Measurements from ENCODE around the gene GAGE13. TPM values are rescaled to one million over a fixed set of nuclear protein-coding genes. Genes with fewer than 3 reads are reported as not detected.

The GAGE13 gene
- total and polyA plus RNA-seq, 2 of the 4 experiments (the other 2 are of a cell fraction), result not detected

DNA sequence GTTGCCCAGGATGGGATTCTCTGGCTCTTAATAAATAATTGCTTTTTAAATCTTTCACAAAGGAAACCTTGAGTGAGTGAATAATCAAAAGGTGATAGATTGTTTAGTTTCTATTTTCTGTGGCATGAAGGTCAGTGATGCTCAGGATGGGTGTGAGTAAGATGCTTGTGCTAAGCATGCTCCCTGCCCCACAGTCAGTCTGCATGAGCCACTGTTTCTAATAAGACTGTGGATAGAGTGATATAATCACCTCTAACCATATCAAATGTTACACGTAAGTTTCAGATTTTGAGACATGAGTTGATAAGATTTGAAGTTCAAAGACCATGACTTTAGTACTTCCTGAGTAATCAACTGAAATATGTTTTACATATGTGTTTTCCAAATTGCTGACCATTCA is 30.7 kb upstream of the GAGE13 start:
- in situ Hi-C loops (cut with MboI; ENCODE audit: low sequenced_read_pairs) (no loop called here), dilution Hi-C loops (cut with HindIII; ENCODE audit: low sequenced_read_pairs, unreplicated experiment) (no loop called here)
- TF ChIP-seq, protein P1, sequence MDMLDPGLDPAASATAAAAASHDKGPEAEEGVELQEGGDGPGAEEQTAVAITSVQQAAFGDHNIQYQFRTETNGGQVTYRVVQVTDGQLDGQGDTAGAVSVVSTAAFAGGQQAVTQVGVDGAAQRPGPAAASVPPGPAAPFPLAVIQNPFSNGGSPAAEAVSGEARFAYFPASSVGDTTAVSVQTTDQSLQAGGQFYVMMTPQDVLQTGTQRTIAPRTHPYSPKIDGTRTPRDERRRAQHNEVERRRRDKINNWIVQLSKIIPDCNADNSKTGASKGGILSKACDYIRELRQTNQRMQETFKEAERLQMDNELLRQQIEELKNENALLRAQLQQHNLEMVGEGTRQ (IDR thresholded peaks at IDR 0.05; ENCODE audit: low read depth, low read length), result no peak
- TF ChIP-seq POLR2A (IDR thresholded peaks at IDR 0.05; ENCODE audit: low read depth, low read length) (no peak), RFX5 (IDR thresholded peaks at IDR 0.05; ENCODE audit: low read depth, low read length) (no peak), SMC3 (IDR thresholded peaks at IDR 0.05; ENCODE audit: low read depth, low read length) (no peak), RAD21 (IDR thresholded peaks at IDR 0.05; ENCODE audit: low read length) (no peak), MAFK (IDR thresholded peaks at IDR 0.05; ENCODE audit: low read depth, low read length) (0 out of 2 replicates have a peak, but pooled peaks have one; percentile 12)
- TF ChIP-seq, protein P2, sequence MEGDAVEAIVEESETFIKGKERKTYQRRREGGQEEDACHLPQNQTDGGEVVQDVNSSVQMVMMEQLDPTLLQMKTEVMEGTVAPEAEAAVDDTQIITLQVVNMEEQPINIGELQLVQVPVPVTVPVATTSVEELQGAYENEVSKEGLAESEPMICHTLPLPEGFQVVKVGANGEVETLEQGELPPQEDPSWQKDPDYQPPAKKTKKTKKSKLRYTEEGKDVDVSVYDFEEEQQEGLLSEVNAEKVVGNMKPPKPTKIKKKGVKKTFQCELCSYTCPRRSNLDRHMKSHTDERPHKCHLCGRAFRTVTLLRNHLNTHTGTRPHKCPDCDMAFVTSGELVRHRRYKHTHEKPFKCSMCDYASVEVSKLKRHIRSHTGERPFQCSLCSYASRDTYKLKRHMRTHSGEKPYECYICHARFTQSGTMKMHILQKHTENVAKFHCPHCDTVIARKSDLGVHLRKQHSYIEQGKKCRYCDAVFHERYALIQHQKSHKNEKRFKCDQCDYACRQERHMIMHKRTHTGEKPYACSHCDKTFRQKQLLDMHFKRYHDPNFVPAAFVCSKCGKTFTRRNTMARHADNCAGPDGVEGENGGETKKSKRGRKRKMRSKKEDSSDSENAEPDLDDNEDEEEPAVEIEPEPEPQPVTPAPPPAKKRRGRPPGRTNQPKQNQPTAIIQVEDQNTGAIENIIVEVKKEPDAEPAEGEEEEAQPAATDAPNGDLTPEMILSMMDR (conservative IDR thresholded peaks at IDR 0.05; ENCODE audit: low read depth, low read length), result no peak

More for the DNA sequence above, 30.7 kb upstream of the GAGE13 start:
- no peak for ATAC-seq (ENCODE audit: low read depth)
- Histone ChIP-seq H2AFZ (replicated peaks; ENCODE audit: low read length, poor library complexity) (no peak overlapping the region), H2BK15ac (ENCODE audit: low read depth, low read length) (no peak overlapping the region), H3K36me3 (ENCODE audit: control insufficient read depth, insufficient read depth, low read length) (no peaks in the 10 kb centered on the region), H3K27ac (ENCODE audit: insufficient read depth, low read length) (no peak overlapping the region), H3K27me3 (ENCODE audit: control insufficient read depth, insufficient read depth, low read length) (peaks cover 4% of the 10 kb centered on the region; the same call in 1 of the 2 replicates), H2BK120ac (ENCODE audit: low read depth, low read length) (no peak overlapping the region), H2AK5ac (ENCODE audit: low read depth, low read length) (no peak overlapping the region), H3K14ac (replicated peaks; ENCODE audit: low read depth, low read length) (no peak overlapping the region), H3K56ac (ENCODE audit: extremely low read depth, insufficient read depth, low read length) (no peak overlapping the region), H3K4me2 (ENCODE audit: low read depth, low read length) (no peak overlapping the region), H3K4me1 (ENCODE audit: control insufficient read depth, insufficient read depth, low read length) (no peaks in the 10 kb centered on the region), H4K5ac (ENCODE audit: low read depth, low read length) (no peak overlapping the region), H3K23ac (ENCODE audit: low read depth, low read length) (no peak overlapping the region), H3K4me3 (ENCODE audit: insufficient read depth, low read depth, low read length) (no peak overlapping the region), H3K4ac (ENCODE audit: low read depth, low read length) (no peak overlapping the region), H2BK5ac (ENCODE audit: low read depth, low read length, poor library complexity, severe bottlenecking) (no peak overlapping the region), H3K18ac (ENCODE audit: low read depth, low read length) (no peak overlapping the region), H3K9me3 (ENCODE audit: control insufficient read depth, insufficient read depth, low read length) (no peaks in the 10 kb centered on the region), H3K9ac (ENCODE audit: low read depth, low read length) (no peak overlapping the region), H3K9me1 (ENCODE audit: insufficient read depth, low read length) (no peaks in the 10 kb centered on the region), H4K8ac (ENCODE audit: low read depth in 2 of 2, low read length in 2 of 2) (no peak overlapping the region), H2BK20ac (ENCODE audit: low read depth, low read length) (no peak overlapping the region), H4K91ac (ENCODE audit: insufficient read depth, low read depth, low read length) (no peak overlapping the region), H3K79me1 (ENCODE audit: low read depth in 1 of 2, low read length in 2 of 2) (no peaks in the 10 kb centered on the region), H4K20me1 (ENCODE audit: insufficient read depth, low read length) (no peaks in the 10 kb centered on the region), H2AK9ac (replicated peaks; ENCODE audit: low read depth, low read length, poor library complexity) (no peak overlapping the region)
- CTCF ChIA-PET, result no interaction called here
- no peak for DNase-seq
- intact Hi-C loops (cut with micrococcal nuclease), result no loop called here
- no CpG with 5 or more reads among the region's 1 CpG for WGBS, 2 experiments (ENCODE audit: extremely low coverage in 2 of 2, insufficient read length in 1 of 2)
- POLR2A ChIA-PET (ENCODE audit: unreplicated experiment), result no interaction called here
- no TSS peak for BruUV-seq (replicated peaks)
